Transverse colon (tissue), 4 donors: Measurements from ENCODE around the gene NFKBIE. TPM values are rescaled to one million over a fixed set of nuclear protein-coding genes. Genes with fewer than 3 reads are reported as not detected.

Experiments
- DNase-seq: peaks from one replicate; pipeline ENCODE4 v3.0.0-alpha.2; 2019
- H3K27ac ChIP-seq, 4 donors: fragments of 200-600 bp; sonication (generic); 2 replicates each; pipeline ENCODE4 v1.5.1; 2016 to 2018; ENCODE audit warnings: inconsistent platforms in 4 of 4
- H3K27me3 ChIP-seq: fragments of 200-600 bp; sonication (generic); 2 replicates; pipeline ENCODE4 v1.5.1; 2017; ENCODE audit warnings: inconsistent platforms
- H3K36me3 ChIP-seq, 4 donors: fragments of 200-600 bp; sonication (generic); 2 replicates each; pipeline ENCODE4 v1.5.1; 2017 to 2019; ENCODE audit warnings: inconsistent platforms in 4 of 4
- H3K4me1 ChIP-seq, 4 donors: fragments of 200-600 bp; sonication (generic); 2 replicates each; pipeline ENCODE4 v1.5.1; 2017 to 2020; ENCODE audit warnings: inconsistent platforms in 4 of 4
- H3K4me3 ChIP-seq, 4 donors: fragments of 200-600 bp; sonication (generic); 1 replicate in 1 of 4; 2 replicates in 3 of 4; pipeline versions ENCODE4 v1.5.1 to v1.6.1; 2017 to 2019; ENCODE audit warnings: inconsistent platforms in 4 of 4
- H3K9me3 ChIP-seq, 2 donors: fragments of 200-600 bp; sonication (generic); 2 replicates each; pipeline ENCODE4 v1.5.1; 2017 to 2019; ENCODE audit warnings: inconsistent platforms in 2 of 2
- CTCF ChIP-seq, 5 experiments: fragments of 200-600 bp in 3 of 5; fragments of 450-650 bp in 2 of 5; sonication (generic) in 3 of 5; IDR thresholded peaks; 1 replicate in 2 of 5; 2 replicates in 3 of 5; pipeline ENCODE4 v1.5.1; 2016 to 2017; ENCODE audit warnings: antibody characterized with exemption in 5 of 5, inconsistent platforms in 3 of 5, mild to moderate bottlenecking in 2 of 5, moderate library complexity in 1 of 5
- EP300 ChIP-seq: sonication (generic); formaldehyde crosslinking; IDR thresholded peaks from one replicate; pipeline ENCODE4 v1.6.1; 2017; ENCODE audit warnings: antibody characterized with exemption, low read depth
- POLR2A ChIP-seq: fragments of 450-650 bp; IDR thresholded peaks from one replicate; pipeline ENCODE4 v1.6.1; 2016; ENCODE audit warnings: antibody characterized with exemption, mild to moderate bottlenecking, moderate library complexity
- POLR2AphosphoS5 ChIP-seq, 3 donors: sonication (generic); formaldehyde crosslinking; IDR thresholded peaks; one replicate each; pipeline ENCODE4 v1.6.1; 2016; ENCODE audit warnings: antibody characterized with exemption in 3 of 3
- WGBS, 2 donors: methylation state at CpG; one replicate each; pipeline ENCODE4 v1.1.5; 2018; ENCODE audit warnings: low coverage in 1 of 2; 5-methylcytosine and 5-hydroxymethylcytosine counted together
- in situ Hi-C, 4 donors: fragments of 200-750 bp; cut with MboI; loops; one replicate each; pipeline versions ENCODE4 v1.15.0 to v1.15.1; 2017; ENCODE audit warnings: low sequenced_read_pairs in 3 of 4, low pct_ligation_motif_present in 1 of 4, low pct_unique_long_range_greater_than_20kb in 1 of 4
- intact Hi-C: fragments of 100-400 bp; cut with DNase I; formaldehyde crosslinking; loops from one replicate; pipeline ENCODE4 v1.15.1; 2023; ENCODE audit warnings: low total_unique reads
- total RNA-seq, 4 donors: library from RNA; depleted of rRNA; stranded (reverse); fragments of >200 nt; gene quantifications; one replicate each; pipeline ENCODE4 v1.1.0, GENCODE V29; 2016

The NFKBIE gene
- total RNA-seq, 4 donors from 2014 or later: 2.6 to 67.3 (median 19.0) TPM

DNA sequence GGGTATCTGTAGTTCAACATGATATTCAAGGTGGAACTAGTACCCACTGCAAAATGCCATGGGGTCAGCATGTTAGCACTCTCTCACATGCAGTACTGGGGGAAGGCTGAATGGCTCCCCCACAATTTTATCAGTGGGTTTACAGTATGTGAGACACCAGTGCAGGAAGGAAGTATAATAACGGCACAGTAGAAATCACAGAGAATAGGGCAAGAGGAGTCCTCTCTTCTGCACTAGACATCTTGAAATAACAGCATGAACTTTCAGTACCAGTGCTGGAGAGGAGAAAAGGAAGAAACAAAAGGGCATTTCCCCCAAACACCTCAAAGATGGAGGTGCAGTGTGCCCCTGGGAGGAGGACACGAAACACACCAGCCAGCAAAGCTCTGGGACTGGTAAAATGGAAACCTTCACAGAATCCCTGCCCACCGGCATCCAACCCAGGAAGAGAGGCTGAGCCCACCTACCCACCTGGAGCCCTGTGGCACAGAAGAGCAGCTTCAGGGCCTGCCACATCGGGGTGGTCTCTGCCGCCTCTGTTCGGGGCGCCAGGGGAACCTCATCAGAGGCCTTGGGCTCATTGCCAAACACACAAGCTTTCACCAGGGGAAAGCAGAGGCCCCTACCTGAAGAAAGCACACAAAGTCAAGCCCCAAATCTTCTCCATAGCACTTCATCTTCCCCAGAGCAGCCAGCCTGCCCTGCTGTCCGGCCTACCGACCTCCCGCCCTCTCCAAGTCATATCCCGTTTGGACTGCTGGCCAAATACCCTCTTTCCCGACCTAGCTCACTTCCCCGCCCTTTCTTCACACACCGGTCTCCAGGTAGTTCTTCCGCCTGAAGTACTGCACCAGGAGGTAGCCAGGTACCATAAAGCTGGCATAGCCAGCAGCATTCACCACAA, 9.2 kb downstream of the NFKBIE start:
- 14 to 20% methylated on average over 5 to 15 of the region's 15 CpGs for WGBS, 2 donors
- peak overlapping the region; percentile 65 to 76 (median 73) for H3K4me3 ChIP-seq
- intact Hi-C loops (no loop called here), in situ Hi-C loops (no loop called here)
- peak overlapping the region; percentile 85 to 94 (median 91) for H3K27ac ChIP-seq
- H3K36me3 ChIP-seq: peaks cover 0 to 41% (median 20%) of the 10 kb centered on the region in 4 donors
- H3K9me3 ChIP-seq: no peaks in the 10 kb centered on the region
- DNase-seq: peak; percentile 38
- no peaks in the 10 kb centered on the region for H3K27me3 ChIP-seq
- peaks cover 12 to 19% (median 17%) of the 10 kb centered on the region in 4 donors for H3K4me1 ChIP-seq
- no peak for TF ChIP-seq POLR2AphosphoS5 (IDR thresholded peaks at IDR 0.05)
- TF ChIP-seq CTCF (IDR thresholded peaks at IDR 0.05): no peak
- no peak for TF ChIP-seq EP300
- TF ChIP-seq POLR2A: no peak

DNA sequence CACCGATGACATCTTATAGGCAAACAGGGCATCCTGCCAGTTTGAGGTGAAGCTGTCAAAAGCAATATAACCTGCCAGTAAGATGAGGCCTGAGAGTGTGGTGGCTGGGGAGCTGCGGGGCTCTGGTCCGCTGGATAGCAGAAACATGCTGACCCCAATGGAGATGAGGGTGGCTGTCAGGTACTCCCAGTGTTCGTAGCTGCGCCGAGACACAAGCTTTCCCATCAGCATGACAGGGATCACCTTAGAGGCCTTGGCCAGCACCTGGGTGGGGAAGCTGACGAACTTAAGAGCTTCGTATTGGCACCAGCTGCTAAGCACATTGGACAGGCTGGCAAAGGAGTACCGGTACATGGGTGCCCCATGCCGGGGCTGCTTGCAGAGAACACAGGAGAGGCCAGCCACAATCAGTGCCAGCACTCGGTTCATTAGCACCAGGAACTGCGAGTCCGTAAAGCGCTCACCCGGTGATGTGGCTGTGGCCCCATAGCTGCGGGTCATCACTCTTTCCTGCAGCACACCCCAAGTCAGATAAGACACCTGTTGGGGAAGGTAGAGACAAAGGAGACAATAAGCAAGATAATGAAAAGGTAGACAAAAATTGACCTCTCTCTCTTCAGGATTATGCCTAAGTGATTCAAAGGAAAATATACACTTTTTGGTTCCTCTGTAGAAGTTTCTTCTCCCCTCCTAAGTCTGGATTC, 10.1 kb downstream of the NFKBIE start:
- no peak for DNase-seq
- Histone ChIP-seq H3K4me1 (peaks cover 12 to 19% (median 17%) of the 10 kb centered on the region in 4 donors), H3K36me3 (peaks cover 0 to 48% (median 25%) of the 10 kb centered on the region in 4 donors), H3K4me3 (no peak overlapping the region), H3K9me3 (no peaks in the 10 kb centered on the region), H3K27ac (no peak overlapping the region), H3K27me3 (no peaks in the 10 kb centered on the region)
- TF ChIP-seq POLR2AphosphoS5 (IDR thresholded peaks at IDR 0.05): no peak
- in situ Hi-C loops (no loop called here), intact Hi-C loops (no loop called here)
- WGBS, 2 donors: 75 to 80% methylated on average over 2 to 16 of the region's 16 CpGs

GRCh38 chr6:44254191-44255104, 10.9 kb downstream of the NFKBIE start:
- peaks cover 12 to 25% (median 18%) of the 10 kb centered on the region in 4 donors for H3K4me1 ChIP-seq
- in situ Hi-C loops: no loop called here
- no peaks in the 10 kb centered on the region for H3K27me3 ChIP-seq
- no peak for DNase-seq
- no peaks in the 10 kb centered on the region for H3K9me3 ChIP-seq
- intact Hi-C loops: no loop called here
- peaks cover 0 to 53% (median 27%) of the 10 kb centered on the region in 4 donors for H3K36me3 ChIP-seq
- no peak overlapping the region for H3K4me3 ChIP-seq
- no peak for TF ChIP-seq POLR2AphosphoS5 (IDR thresholded peaks at IDR 0.05)
- no peak for TF ChIP-seq EP300
- TF ChIP-seq CTCF (IDR thresholded peaks at IDR 0.05): no peak
- TF ChIP-seq POLR2A: no peak
- WGBS, 2 donors: 40 to 80% methylated on average over 1 to 12 of the region's 12 CpGs
- H3K27ac ChIP-seq: no peak overlapping the region

GRCh38 chr6:44253307-44254101, 11.8 kb downstream of the NFKBIE start:
- peak; percentile 68 for DNase-seq
- intact Hi-C loops: no loop called here

More at GRCh38 chr6:44253307-44254101, 11.8 kb downstream of the NFKBIE start:
- H3K4me1 ChIP-seq: peaks cover 16 to 35% (median 26%) of the 10 kb centered on the region in 4 donors
- peaks cover 0 to 60% (median 28%) of the 10 kb centered on the region in 4 donors for H3K36me3 ChIP-seq
- H3K27me3 ChIP-seq: no peaks in the 10 kb centered on the region
- no peak overlapping the region for H3K27ac ChIP-seq
- 47 to 60% methylated on average over 2 to 10 of the region's 10 CpGs for WGBS, 2 donors
- in situ Hi-C loops: no loop called here
- TF ChIP-seq EP300 (no peak), CTCF (IDR thresholded peaks at IDR 0.05) (peak; percentile 39 to 56 (median 53))
- H3K9me3 ChIP-seq: no peaks in the 10 kb centered on the region
- no peak overlapping the region for H3K4me3 ChIP-seq
